PC-9 (cell line): ENCODE results near the gene CYLD.

Source experiments
- EZH2 ChIP-seq: fragments of 200-600 bp; sonication (generic); IDR thresholded peaks from 2 replicates; pipeline ENCODE4 v1.8.0; 2017; ENCODE audit warnings: antibody characterized with exemption, low read depth
- TF ChIP-seq, protein P1 (sequence below): fragments of 200-600 bp; sonication (generic); conservative IDR thresholded peaks from 2 replicates; pipeline ENCODE4 v1.6.1; 2017; ENCODE audit warnings: mixed run types, antibody characterized with exemption, mild to moderate bottlenecking, moderate library complexity

DNA sequence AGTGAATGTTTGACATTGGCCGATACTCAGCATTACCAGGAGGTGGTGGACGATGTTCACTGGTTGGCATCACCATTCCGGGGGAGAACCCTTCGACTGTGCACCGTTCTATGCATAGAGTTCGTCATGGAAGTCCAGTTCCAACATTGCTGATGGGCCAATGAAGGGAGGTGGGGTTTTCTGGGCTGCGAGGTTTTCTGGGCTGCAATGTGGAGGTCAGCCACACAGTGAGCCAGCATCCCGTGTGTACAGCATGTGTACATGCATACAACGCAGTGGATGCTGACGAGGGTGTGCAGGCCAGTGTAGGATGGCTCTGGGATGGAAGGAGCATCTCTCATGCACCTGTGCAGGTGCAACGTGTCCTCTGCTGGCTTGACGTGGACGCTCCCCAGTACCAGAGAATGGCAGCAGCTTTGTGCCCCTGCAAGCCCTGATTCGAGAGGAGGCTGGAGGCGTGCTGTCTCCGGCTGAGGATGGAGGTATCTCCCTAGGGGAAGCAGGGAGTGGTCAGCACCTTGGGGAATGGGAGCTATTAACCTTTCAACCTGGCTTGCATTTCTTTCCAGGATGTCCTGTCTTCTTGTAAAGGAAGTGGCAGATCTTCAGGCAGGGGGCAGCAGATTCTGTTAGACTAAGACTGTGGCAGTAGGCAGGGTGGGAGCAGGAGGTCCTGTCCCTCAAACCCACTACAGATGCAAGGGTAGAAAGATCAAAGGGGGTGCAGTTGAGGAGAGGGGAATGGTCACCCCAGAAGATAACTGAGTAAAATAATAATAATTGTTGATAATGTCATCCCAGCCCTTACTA, 98.2 kb downstream of the CYLD start:
- TF ChIP-seq, protein P1, sequence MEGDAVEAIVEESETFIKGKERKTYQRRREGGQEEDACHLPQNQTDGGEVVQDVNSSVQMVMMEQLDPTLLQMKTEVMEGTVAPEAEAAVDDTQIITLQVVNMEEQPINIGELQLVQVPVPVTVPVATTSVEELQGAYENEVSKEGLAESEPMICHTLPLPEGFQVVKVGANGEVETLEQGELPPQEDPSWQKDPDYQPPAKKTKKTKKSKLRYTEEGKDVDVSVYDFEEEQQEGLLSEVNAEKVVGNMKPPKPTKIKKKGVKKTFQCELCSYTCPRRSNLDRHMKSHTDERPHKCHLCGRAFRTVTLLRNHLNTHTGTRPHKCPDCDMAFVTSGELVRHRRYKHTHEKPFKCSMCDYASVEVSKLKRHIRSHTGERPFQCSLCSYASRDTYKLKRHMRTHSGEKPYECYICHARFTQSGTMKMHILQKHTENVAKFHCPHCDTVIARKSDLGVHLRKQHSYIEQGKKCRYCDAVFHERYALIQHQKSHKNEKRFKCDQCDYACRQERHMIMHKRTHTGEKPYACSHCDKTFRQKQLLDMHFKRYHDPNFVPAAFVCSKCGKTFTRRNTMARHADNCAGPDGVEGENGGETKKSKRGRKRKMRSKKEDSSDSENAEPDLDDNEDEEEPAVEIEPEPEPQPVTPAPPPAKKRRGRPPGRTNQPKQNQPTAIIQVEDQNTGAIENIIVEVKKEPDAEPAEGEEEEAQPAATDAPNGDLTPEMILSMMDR, result no peak
- no peak for TF ChIP-seq EZH2
